ENCODE measurements around the gene ROPN1B.

DNA sequence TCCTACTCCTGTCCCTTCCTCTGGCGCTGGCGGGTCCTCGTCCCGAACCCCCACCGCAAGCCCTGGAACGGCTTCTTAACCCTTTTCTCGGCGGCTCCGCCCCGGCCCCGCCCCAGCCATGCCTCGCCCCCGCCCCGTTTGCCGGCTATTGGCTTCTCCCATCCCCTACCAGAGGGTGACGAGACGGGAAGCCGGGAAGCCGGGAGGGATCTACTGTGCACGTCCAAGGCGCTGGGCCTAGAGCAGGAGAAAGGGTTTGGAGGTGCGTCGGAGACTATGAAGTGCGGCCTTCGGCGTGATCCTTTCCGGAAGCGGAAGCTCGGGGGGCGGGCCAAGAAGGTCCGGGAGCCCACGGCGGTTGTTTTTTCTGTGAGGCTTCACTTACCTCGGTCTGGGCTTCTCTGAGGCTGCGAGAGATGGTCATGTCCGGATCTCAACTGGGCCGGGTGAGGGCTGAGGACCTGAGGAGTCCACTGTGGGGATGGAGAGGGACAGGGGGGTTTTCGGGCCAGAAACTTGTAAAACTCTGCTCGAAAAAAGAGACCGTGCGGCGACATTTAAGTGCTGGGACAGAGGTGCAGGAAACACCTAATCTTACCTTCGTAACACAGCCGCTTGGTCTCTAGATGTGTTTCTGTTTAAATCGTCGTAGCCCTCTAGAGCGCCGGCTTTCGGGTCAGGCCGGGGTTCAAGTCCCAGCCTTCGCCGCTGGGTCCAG is 21.4 kb downstream of the ROPN1B start:
- TF ChIP-seq, protein P1, sequence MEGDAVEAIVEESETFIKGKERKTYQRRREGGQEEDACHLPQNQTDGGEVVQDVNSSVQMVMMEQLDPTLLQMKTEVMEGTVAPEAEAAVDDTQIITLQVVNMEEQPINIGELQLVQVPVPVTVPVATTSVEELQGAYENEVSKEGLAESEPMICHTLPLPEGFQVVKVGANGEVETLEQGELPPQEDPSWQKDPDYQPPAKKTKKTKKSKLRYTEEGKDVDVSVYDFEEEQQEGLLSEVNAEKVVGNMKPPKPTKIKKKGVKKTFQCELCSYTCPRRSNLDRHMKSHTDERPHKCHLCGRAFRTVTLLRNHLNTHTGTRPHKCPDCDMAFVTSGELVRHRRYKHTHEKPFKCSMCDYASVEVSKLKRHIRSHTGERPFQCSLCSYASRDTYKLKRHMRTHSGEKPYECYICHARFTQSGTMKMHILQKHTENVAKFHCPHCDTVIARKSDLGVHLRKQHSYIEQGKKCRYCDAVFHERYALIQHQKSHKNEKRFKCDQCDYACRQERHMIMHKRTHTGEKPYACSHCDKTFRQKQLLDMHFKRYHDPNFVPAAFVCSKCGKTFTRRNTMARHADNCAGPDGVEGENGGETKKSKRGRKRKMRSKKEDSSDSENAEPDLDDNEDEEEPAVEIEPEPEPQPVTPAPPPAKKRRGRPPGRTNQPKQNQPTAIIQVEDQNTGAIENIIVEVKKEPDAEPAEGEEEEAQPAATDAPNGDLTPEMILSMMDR (conservative IDR thresholded peaks at IDR 0.05; ENCODE audit: low read depth in 2 of 2), result no peak
- peak; percentile 81 for TF ChIP-seq POLR2AphosphoS5 (IDR thresholded peaks at IDR 0.05; ENCODE audit: low read depth)
- TF ChIP-seq CREB1 (CRISPR knock-in tag; IDR thresholded peaks at IDR 0.05; ENCODE audit: low read depth), result peak; percentile 45; the same call in 1 of the 2 replicates
- no peak for TF ChIP-seq NANOG (IDR thresholded peaks at IDR 0.05; ENCODE audit: borderline replicate concordance)

Measured in GM23338 (cell line).